RWPE2 (cell line): ENCODE results near the gene UPK3BL2.
"Not testable (repeated sequence)": the region's sequence is repeated elsewhere in the genome, so short reads cannot be mapped to it uniquely, and the experiment has no call there.

Experiments used
- ATAC-seq: fragments of 200-7000 bp; cut with Tn5 transposase; 3 replicates; pipeline ENCODE4 v1.9.1; 2021; ENCODE audit warnings: low read depth
- DNase-seq: peaks from one replicate; pipeline ENCODE4 v3.0.0-alpha.2; 2020; ENCODE audit warnings: low spot score
- H3K27ac ChIP-seq: fragments of 450-650 bp; 2 replicates; pipeline ENCODE4 v1.5.1; 2017; ENCODE audit warnings: mild to moderate bottlenecking; ENCODE audit not compliant: poor library complexity, severe bottlenecking
- H3K27me3 ChIP-seq: fragments of 250-450 bp; sonication (Bioruptor Pico); 2 replicates; pipeline ENCODE4 v1.5.1; 2021; ENCODE audit warnings: mild to moderate bottlenecking, moderate library complexity; ENCODE audit not compliant: insufficient read depth, poor library complexity, severe bottlenecking
- H3K36me3 ChIP-seq: fragments of 250-450 bp; sonication (Bioruptor Pico); 2 replicates; pipeline ENCODE4 v1.5.1; 2020; ENCODE audit warnings: low read depth, mild to moderate bottlenecking, moderate library complexity
- H3K4me1 ChIP-seq: fragments of 250-450 bp; sonication (Bioruptor Pico); 2 replicates; pipeline ENCODE4 v1.5.1; 2021; ENCODE audit warnings: mild to moderate bottlenecking, moderate library complexity; ENCODE audit not compliant: insufficient read depth, poor library complexity, severe bottlenecking
- H3K4me3 ChIP-seq: fragments of 250-450 bp; sonication (Bioruptor Pico); 2 replicates; pipeline ENCODE4 v1.5.1; 2021; ENCODE audit warnings: mild to moderate bottlenecking, moderate library complexity; ENCODE audit not compliant: severe bottlenecking
- H3K9me3 ChIP-seq: fragments of 250-450 bp; sonication (Bioruptor Pico); 2 replicates; pipeline ENCODE4 v1.5.1; 2021; ENCODE audit warnings: mild to moderate bottlenecking, moderate library complexity; ENCODE audit not compliant: severe bottlenecking

The UPK3BL2 gene

DNA sequence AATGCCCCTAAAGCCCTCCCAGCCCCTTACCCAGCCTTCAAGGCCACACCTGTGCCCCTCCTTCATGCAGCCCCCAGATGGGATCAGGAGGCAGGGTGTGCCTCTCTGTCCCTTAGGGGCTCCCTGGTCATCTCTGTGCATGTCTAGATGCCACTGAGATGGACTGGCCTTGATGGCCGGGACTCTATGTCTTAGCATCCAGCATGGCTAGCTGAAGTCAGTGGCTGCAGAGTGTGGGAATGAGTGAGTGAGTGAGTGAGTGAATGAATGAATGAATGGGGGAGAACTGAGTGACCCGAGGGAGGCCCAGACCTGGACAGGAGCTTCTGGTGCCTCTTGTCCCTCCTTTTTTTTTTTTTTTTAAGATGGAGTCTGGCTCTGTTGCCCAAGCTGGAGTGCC is 11.4 kb downstream of the UPK3BL2 start:
- not testable (repeated sequence) for H3K27ac ChIP-seq, H3K4me3 ChIP-seq, H3K4me1 ChIP-seq, H3K9me3 ChIP-seq, H3K36me3 ChIP-seq, DNase-seq, H3K27me3 ChIP-seq
- ATAC-seq = peak; percentile 4; the same call in 2 of the 3 replicates

GRCh38 chr7:102531583-102531982 is 11.9 kb downstream of the UPK3BL2 start:
- peak; percentile 76 for DNase-seq
- H3K4me3 ChIP-seq, H3K4me1 ChIP-seq, H3K27me3 ChIP-seq, H3K9me3 ChIP-seq, H3K36me3 ChIP-seq, H3K27ac ChIP-seq: not testable (repeated sequence)
- ATAC-seq = peak; percentile 77

GRCh38 chr7:102527822-102528793 is 15.4 kb downstream of the UPK3BL2 start:
- not testable (repeated sequence) for H3K36me3 ChIP-seq, H3K9me3 ChIP-seq, H3K4me1 ChIP-seq, H3K27ac ChIP-seq, DNase-seq, H3K4me3 ChIP-seq, H3K27me3 ChIP-seq, ATAC-seq

DNA sequence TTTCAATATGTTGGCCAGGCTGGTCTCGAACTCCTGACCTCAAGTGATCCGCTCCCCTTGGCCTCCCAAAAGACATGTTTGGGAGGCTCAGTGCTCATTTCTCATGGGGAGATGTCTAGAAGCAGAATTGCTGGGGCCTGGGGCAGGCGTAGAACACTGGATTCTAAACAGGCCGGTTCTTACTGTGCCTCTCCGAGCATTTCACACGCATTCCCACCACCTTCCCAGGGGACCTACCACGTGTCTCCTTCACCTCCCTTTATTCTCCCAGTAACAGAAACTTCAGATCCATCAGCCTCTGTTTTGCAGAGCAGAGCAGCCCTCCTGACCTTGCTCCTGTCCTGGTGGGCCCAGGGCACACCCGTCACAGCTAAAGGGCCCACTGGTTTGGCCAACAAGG is 16.3 kb downstream of the UPK3BL2 start:
- H3K27ac ChIP-seq, H3K4me3 ChIP-seq, H3K4me1 ChIP-seq, ATAC-seq, H3K36me3 ChIP-seq, H3K9me3 ChIP-seq, H3K27me3 ChIP-seq, DNase-seq: not testable (repeated sequence)

DNA sequence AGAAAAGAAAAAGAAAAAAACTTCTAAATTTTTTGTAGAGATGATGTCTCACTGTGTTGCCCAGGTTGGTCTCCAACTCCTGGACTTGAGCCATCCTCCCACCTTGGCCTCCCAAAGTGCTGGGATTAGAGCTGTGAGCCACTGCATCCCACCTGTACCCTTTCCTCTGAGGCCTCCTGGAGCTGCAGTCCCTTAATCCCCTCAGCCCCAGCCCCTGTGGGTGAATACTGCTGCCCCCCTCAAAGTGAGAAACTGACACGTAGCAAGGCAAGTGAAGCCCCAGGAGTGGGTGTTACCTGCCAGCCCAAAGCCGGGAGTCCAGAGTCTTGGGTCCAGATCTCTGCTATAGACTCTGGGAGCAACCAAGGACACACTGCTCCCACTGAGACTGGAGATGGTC is 18.7 kb downstream of the UPK3BL2 start:
- not testable (repeated sequence) for H3K4me3 ChIP-seq, H3K27ac ChIP-seq, H3K4me1 ChIP-seq, H3K27me3 ChIP-seq, H3K9me3 ChIP-seq, H3K36me3 ChIP-seq
- DNase-seq (peak; percentile 48), ATAC-seq (peak; percentile 2; the same call in 1 of the 3 replicates)

GRCh38 chr7:102520797-102521196 is 22.7 kb downstream of the UPK3BL2 start:
- not testable (repeated sequence) for H3K4me1 ChIP-seq, DNase-seq, H3K36me3 ChIP-seq, H3K4me3 ChIP-seq, H3K27me3 ChIP-seq, ATAC-seq, H3K9me3 ChIP-seq, H3K27ac ChIP-seq

- ATAC-seq = peak; percentile 93
- H3K27ac ChIP-seq = not testable (repeated sequence)
Measured at GRCh38 chr7:102517550-102518147, 25.8 kb downstream of the UPK3BL2 start, which contains the start of gene RASA4B. Gene RASA4B, minus strand, starts transcription at chr7:102517777. Its CDS starts 67 bp downstream, at chr7:102517710.

DNA sequence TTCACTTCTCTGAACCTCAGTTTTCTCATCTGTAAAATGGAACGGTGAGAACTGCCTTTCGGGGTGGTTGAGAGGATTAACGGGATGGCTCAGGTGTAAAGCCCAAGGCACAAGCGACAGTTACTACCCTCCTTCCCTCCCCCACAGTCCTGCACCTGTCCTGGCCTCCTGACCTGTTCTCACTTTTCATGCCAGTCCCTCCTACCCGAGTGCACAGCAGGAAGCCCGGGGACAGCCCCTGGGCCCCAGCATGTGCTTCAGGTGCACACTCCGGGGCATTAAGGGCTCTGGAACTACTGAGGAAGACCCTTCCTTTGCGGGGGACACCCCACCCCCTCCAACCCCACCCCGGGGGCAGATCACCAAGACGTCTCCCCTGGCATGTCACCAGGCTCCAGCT is 26.5 kb downstream of the UPK3BL2 start:
- not testable (repeated sequence) for H3K27me3 ChIP-seq, H3K9me3 ChIP-seq, ATAC-seq, H3K4me1 ChIP-seq, H3K27ac ChIP-seq, H3K4me3 ChIP-seq, DNase-seq, H3K36me3 ChIP-seq

More at GRCh38 chr7:102517550-102518147, 25.8 kb downstream of the UPK3BL2 start, which contains the start of gene RASA4B:
- H3K27me3 ChIP-seq, H3K4me3 ChIP-seq, H3K36me3 ChIP-seq, H3K9me3 ChIP-seq, H3K4me1 ChIP-seq: not testable (repeated sequence)
- peak; percentile 5 for DNase-seq

DNA sequence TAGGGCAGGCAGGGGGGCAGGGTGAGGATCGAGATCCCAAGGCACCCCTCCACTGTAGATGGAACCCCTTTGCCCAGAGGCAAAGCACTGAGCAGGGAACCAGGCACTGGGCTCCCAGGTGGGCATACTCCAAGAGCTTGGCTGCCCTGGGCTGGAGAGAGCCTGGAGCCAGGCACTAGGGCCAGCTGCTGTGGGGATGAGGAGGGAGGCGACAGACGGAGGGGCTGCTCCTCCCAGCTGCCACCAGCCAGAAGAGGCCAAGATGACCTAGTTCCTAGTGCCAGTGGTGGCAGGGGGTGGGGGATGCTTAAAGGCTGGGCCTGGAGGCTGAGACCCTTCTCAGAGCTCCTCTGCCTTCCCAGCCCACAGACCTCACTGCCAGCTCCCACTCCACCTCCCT is 27.6 kb downstream of the UPK3BL2 start:
- H3K4me1 ChIP-seq, H3K4me3 ChIP-seq, H3K9me3 ChIP-seq, H3K36me3 ChIP-seq, H3K27me3 ChIP-seq, H3K27ac ChIP-seq, DNase-seq: not testable (repeated sequence)
- ATAC-seq = peak; percentile 18

GRCh38 chr7:102514881-102515721 is 28.4 kb downstream of the UPK3BL2 start:
- H3K27ac ChIP-seq, H3K36me3 ChIP-seq, H3K27me3 ChIP-seq, H3K4me3 ChIP-seq, H3K4me1 ChIP-seq, H3K9me3 ChIP-seq, DNase-seq: not testable (repeated sequence)
- peak; percentile 28 for ATAC-seq
